ENCODE results near the gene ULBP2. TPM values are rescaled to one million over a fixed set of nuclear protein-coding genes. Genes with fewer than 3 reads are reported as not detected.

The ULBP2 gene
- total RNA-seq, 1 donor from 2014 or later = 0.30 TPM

GRCh38 chr6:149901444-149902140 is 40.2 kb upstream of the ULBP2 start:
- H3K4me3 Mint-ChIP-seq = no peak overlapping the region
- H3K36me3 Mint-ChIP-seq (ENCODE audit: low read depth) = no peaks in the 10 kb centered on the region
- no peak for TF ChIP-seq CTCF (conservative IDR thresholded peaks at IDR 0.05)
- DNase-seq (ENCODE audit: low read depth, low spot score) = no peak
- H3K27me3 Mint-ChIP-seq (ENCODE audit: low read depth) = peaks cover 5% of the 10 kb centered on the region
- no peak overlapping the region for H3K27ac Mint-ChIP-seq (ENCODE audit: unreplicated experiment)
- H3K9me3 Mint-ChIP-seq = no peaks in the 10 kb centered on the region
- H3K4me1 Mint-ChIP-seq = no peaks in the 10 kb centered on the region

DNA sequence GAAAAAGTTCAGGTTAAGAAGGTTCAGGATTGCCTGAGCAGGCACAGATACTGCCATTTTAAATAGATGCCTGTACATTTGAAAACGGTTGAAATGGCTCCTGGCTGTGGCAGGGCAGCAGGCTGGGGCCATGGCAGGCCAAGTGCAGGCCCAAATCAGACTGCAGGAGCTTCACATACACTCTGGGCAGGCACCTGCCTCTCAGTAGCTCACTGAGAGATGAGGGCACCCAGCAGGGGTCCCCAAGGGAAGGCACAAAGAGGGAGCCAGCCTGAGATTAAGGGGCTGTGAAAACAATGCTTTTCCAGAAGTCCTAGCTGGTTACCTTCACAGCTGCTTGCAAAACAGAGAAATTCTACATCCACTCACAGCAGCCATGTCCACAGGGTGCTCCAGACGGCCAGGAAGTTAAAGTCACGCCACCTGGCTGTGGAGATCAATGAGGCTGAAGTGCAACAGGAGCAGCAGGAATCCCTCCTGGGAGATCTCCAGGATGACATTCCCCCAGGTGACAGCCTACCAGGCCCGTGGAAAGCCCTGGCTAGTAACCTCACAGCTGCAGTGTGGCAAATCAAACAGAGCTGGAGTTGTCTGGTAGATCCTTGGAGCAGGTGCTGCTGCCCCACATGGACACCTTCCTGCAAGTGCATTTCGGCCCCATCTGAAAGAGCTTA is 37.7 kb upstream of the ULBP2 start:
- DNase-seq (ENCODE audit: low read depth, low spot score) = no peak
- H3K4me1 Mint-ChIP-seq = no peaks in the 10 kb centered on the region
- TF ChIP-seq CTCF (conservative IDR thresholded peaks at IDR 0.05) = no peak
- H3K36me3 Mint-ChIP-seq (ENCODE audit: low read depth) = peaks cover 5% of the 10 kb centered on the region
- no peak overlapping the region for H3K4me3 Mint-ChIP-seq
- peaks cover 3% of the 10 kb centered on the region for H3K27me3 Mint-ChIP-seq (ENCODE audit: low read depth)
- H3K27ac Mint-ChIP-seq (ENCODE audit: unreplicated experiment) = no peak overlapping the region
- H3K9me3 Mint-ChIP-seq = peaks cover 6% of the 10 kb centered on the region

DNA sequence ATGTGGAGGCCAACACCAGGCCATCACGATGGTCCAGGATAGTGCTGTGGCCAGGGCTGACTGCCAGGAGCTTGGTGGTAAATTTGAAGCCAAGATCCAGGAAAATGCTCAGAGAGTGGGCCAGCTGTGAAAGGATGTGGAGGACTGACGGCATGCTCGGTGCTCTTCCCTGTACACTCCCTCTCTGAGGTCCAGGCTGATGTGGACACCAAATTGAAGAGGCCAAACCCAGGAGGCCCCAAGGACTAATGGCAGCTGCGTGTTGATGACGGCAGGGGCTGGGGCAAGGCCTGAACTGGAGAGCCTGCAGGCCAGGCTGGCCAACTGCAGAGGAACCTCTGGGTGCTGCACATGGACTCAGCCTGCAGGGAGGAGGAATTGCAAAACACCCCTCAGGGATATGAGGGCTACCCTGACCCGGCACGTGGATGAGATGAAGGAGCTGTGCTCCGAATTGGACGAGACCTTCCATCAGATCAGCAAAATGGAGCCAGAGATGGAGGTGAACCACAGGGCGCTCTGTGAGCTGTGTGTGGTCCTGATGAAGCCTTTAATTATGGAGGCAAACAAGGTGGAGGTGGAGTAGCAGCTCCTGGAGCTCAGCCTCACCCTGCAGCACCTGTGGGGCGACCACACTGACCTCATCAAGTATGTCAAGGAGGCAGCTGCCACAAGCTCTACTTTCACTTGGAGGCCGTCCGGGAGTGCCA is 37.0 kb upstream of the ULBP2 start:
- Mint-ChIP-seq H3K9me3 (peaks cover 8% of the 10 kb centered on the region), H3K27me3 (ENCODE audit: low read depth) (peaks cover 3% of the 10 kb centered on the region), H3K27ac (ENCODE audit: unreplicated experiment) (no peak overlapping the region), H3K36me3 (ENCODE audit: low read depth) (peaks cover 5% of the 10 kb centered on the region), H3K4me3 (no peak overlapping the region), H3K4me1 (no peaks in the 10 kb centered on the region)
- no peak for DNase-seq (ENCODE audit: low read depth, low spot score)
- no peak for TF ChIP-seq CTCF (conservative IDR thresholded peaks at IDR 0.05)

DNA sequence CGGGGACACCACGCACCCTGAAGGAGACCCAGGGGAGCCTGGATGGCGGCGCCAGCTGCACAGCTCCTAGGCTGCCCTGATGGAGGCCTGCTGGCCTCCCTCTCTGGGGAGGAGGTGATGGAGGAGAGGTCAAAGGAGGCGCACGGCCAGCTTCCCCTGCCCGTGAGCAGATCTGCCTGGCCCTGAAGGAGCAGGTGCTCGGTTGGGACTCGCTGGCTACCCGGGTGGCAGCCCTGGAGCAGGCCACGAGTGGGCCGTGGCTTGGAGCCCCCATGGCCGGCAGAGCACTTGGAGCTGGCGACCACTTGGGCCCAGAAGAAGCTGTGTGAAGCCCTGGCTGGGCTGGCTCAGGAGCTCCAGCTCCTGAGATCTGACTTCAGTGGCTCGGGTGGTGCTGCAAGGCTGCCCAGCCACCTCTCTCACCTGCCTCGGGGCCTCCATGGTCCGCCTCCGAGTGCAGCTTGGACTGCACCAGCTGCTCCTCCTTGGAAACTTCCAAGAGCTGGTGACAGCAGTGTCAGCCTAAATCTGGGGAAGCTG is 36.4 kb upstream of the ULBP2 start:
- no peak overlapping the region for H3K4me3 Mint-ChIP-seq
- H3K36me3 Mint-ChIP-seq (ENCODE audit: low read depth) = peaks cover 5% of the 10 kb centered on the region
- no peak for TF ChIP-seq CTCF (conservative IDR thresholded peaks at IDR 0.05)
- DNase-seq (ENCODE audit: low read depth, low spot score) = no peak
- H3K4me1 Mint-ChIP-seq = no peaks in the 10 kb centered on the region
- H3K9me3 Mint-ChIP-seq = peaks cover 8% of the 10 kb centered on the region
- no peak overlapping the region for H3K27ac Mint-ChIP-seq (ENCODE audit: unreplicated experiment)
- H3K27me3 Mint-ChIP-seq (ENCODE audit: low read depth) = peaks cover 5% of the 10 kb centered on the region

GRCh38 chr6:149905911-149906371 is 35.9 kb upstream of the ULBP2 start:
- Mint-ChIP-seq H3K27me3 (ENCODE audit: low read depth) (peaks cover 7% of the 10 kb centered on the region), H3K4me3 (no peak overlapping the region), H3K4me1 (no peaks in the 10 kb centered on the region), H3K36me3 (ENCODE audit: low read depth) (peaks cover 5% of the 10 kb centered on the region), H3K27ac (ENCODE audit: unreplicated experiment) (no peak overlapping the region), H3K9me3 (peaks cover 8% of the 10 kb centered on the region)
- DNase-seq (ENCODE audit: low read depth, low spot score) = no peak
- TF ChIP-seq CTCF (conservative IDR thresholded peaks at IDR 0.05) = no peak

Data from neural crest cell (in vitro differentiated cells).